K562 (cell line): ENCODE results near the gene SEH1L. TPM values are rescaled to one million over a fixed set of nuclear protein-coding genes. Genes with fewer than 3 reads are reported as not detected.
A peak's percentile ranks its signal among the peaks of the same experiment; 100 is the strongest.

Experiments
- ATF1 ChIP-seq, 2 experiments: fragments of 450-650 bp in 1 of 2; IDR thresholded peaks; 2 replicates each; pipeline ENCODE4 v1.6.1; 2016; ENCODE audit warnings: missing compliant biosample characterization in 1 of 2, missing genetic modification characterization in 1 of 2
- DNMT1 ChIP-seq: fragments of 450-650 bp; IDR thresholded peaks from 2 replicates; pipeline ENCODE4 v1.6.1; 2016; ENCODE audit warnings: antibody characterized with exemption, mild to moderate bottlenecking
- E2F6 ChIP-seq, 2 experiments: IDR thresholded peaks; 2 replicates each; pipeline ENCODE4 v1.6.1; 2011; ENCODE audit warnings: borderline replicate concordance in 1 of 2, control low read depth in 1 of 2, low read depth in 1 of 2, low read length in 1 of 2, mild to moderate bottlenecking in 1 of 2, mixed read lengths in 1 of 2, moderate library complexity in 1 of 2; ENCODE audit not compliant: insufficient read depth in 1 of 2, insufficient read length in 1 of 2, poor library complexity in 1 of 2, severe bottlenecking in 1 of 2; ENCODE audit errors: extremely low read depth in 1 of 2
- EGR1 ChIP-seq: fragments of 450-650 bp; conservative IDR thresholded peaks from 2 replicates; pipeline ENCODE4 v1.6.1; 2017; ENCODE audit warnings: mild to moderate bottlenecking
- FOXP1 ChIP-seq: sonication (generic); formaldehyde crosslinking; IDR thresholded peaks from 2 replicates; pipeline ENCODE4 v1.8.0; 2022; ENCODE audit warnings: mild to moderate bottlenecking, missing genetic modification reagents
- FUS ChIP-seq: fragments of 200-400 bp; formaldehyde crosslinking; optimal IDR thresholded peaks from 2 replicates; pipeline ENCODE3; 2017; ENCODE audit warnings: low read depth, low read length
- GTF2A2 ChIP-seq: IDR thresholded peaks from 2 replicates; pipeline ENCODE4 v1.6.1; 2016; ENCODE audit warnings: mild to moderate bottlenecking, missing genetic modification characterization, missing compliant biosample characterization
- MAFF ChIP-seq: IDR thresholded peaks from 2 replicates; pipeline ENCODE4 v1.6.1; 2012; ENCODE audit warnings: low read length, improper control_type of control experiment
- MTA3 ChIP-seq: fragments of 450-650 bp; formaldehyde crosslinking; IDR thresholded peaks from 2 replicates; pipeline ENCODE4 v1.6.1; 2017; ENCODE audit warnings: mild to moderate bottlenecking, borderline replicate concordance
- PHF8 ChIP-seq: fragments of 200-600 bp; sonication (generic); IDR thresholded peaks from 2 replicates; pipeline ENCODE4 v1.6.1; 2012; ENCODE audit warnings: mixed run types, mild to moderate bottlenecking, inconsistent platforms, low read length, moderate library complexity, borderline replicate concordance
- RFX1 ChIP-seq: fragments of 450-650 bp; IDR thresholded peaks from 2 replicates; pipeline ENCODE4 v1.6.1; 2016; ENCODE audit warnings: mild to moderate bottlenecking, moderate library complexity
- RNF2 ChIP-seq: sonication (generic); IDR thresholded peaks from 2 replicates; pipeline ENCODE4 v1.6.1; 2016
- SLC30A9 ChIP-seq: fragments of 250-450 bp; sonication (Bioruptor Pico); IDR thresholded peaks from 2 replicates; pipeline ENCODE4 v1.8.0; 2022; ENCODE audit warnings: mild to moderate bottlenecking, moderate library complexity
- STAT5B ChIP-seq: fragments of 250-450 bp; sonication (Bioruptor Pico); IDR thresholded peaks from 2 replicates; pipeline ENCODE4 v1.8.0; 2021; ENCODE audit warnings: mild to moderate bottlenecking, inconsistent platforms
- THRA ChIP-seq: fragments of 450-650 bp; IDR thresholded peaks from 2 replicates; pipeline ENCODE4 v1.6.1; 2017; ENCODE audit warnings: mild to moderate bottlenecking, moderate library complexity
- YY1 ChIP-seq, 3 experiments: IDR thresholded peaks; 2 replicates each; pipeline ENCODE4 v1.6.1; 2011; ENCODE audit warnings: low read length in 2 of 3, mild to moderate bottlenecking in 2 of 3, moderate library complexity in 2 of 3, borderline replicate concordance in 1 of 3, control low read depth in 1 of 3, low read depth in 1 of 3; ENCODE audit not compliant: insufficient read depth in 3 of 3, insufficient replicate concordance in 2 of 3, control insufficient read depth in 1 of 3, insufficient read length in 1 of 3; ENCODE audit errors: extremely low read depth in 1 of 3
- ZFPM2 ChIP-seq: fragments of 250-450 bp; sonication (Bioruptor Pico); IDR thresholded peaks from 2 replicates; pipeline ENCODE4 v1.5.1; 2022; ENCODE audit warnings: mild to moderate bottlenecking
- ZFX ChIP-seq: sonication (generic); formaldehyde crosslinking; IDR thresholded peaks from 2 replicates; pipeline ENCODE4 v1.8.0; 2022; ENCODE audit warnings: mild to moderate bottlenecking, missing genetic modification reagents, moderate library complexity
- ZNF253 ChIP-seq: fragments of 250-450 bp; sonication (Bioruptor Pico); conservative IDR thresholded peaks from 2 replicates; pipeline ENCODE4 v1.6.1; 2021; ENCODE audit warnings: mild to moderate bottlenecking
- ZNF384 ChIP-seq: IDR thresholded peaks from 2 replicates; pipeline ENCODE4 v1.6.1; 2012; ENCODE audit warnings: low read depth, low read length, improper control_type of control experiment
- ZNF583 ChIP-seq: fragments of 250-450 bp; sonication (Bioruptor Pico); IDR thresholded peaks from 2 replicates; pipeline ENCODE4 v1.4.0; 2020
- ZNF592 ChIP-seq: fragments of 450-650 bp; IDR thresholded peaks from 2 replicates; pipeline ENCODE4 v1.6.1; 2017; ENCODE audit warnings: antibody characterized with exemption, mild to moderate bottlenecking
- polyA plus RNA-seq, 8 experiments: library from polyadenylated mRNA; depleted of rRNA in 4 of 8; stranded (reverse) in 5 of 8; unstranded in 3 of 8; fragments of >200 nt; fragmentation: Nextera tagmentation in 2 of 8; fragmentation: Illumina TruSeq in 1 of 8; extraction: Ambion mirVana in 2 of 8; extraction: Trizol in 1 of 8; gene quantifications; 2 replicates each; pipeline versions ENCODE4 v1.2.1 to v1.2.3, GENCODE V29; 2011 to 2014; ENCODE audit warnings: inconsistent platforms in 1 of 8, missing spikeins in 1 of 8
- total RNA-seq, 7 experiments: library from RNA; depleted of rRNA in 6 of 7; stranded (reverse); fragments of >200 nt in 6 of 7; fragmentation: Illumina TruSeq in 2 of 7; extraction: Trizol in 2 of 7; gene quantifications; 2 replicates each; pipeline versions ENCODE4 v1.2.1 to v1.2.3, GENCODE V29; 2011 to 2021; ENCODE audit warnings: low replicate concordance in 1 of 7

SEH1L gene
- total and polyA plus RNA-seq, 9 of the 15 experiments (the other 6 are each of a cell fraction or from before 2014, with no cell fraction given) = 62.2 to 180 (median 108) TPM

DNA sequence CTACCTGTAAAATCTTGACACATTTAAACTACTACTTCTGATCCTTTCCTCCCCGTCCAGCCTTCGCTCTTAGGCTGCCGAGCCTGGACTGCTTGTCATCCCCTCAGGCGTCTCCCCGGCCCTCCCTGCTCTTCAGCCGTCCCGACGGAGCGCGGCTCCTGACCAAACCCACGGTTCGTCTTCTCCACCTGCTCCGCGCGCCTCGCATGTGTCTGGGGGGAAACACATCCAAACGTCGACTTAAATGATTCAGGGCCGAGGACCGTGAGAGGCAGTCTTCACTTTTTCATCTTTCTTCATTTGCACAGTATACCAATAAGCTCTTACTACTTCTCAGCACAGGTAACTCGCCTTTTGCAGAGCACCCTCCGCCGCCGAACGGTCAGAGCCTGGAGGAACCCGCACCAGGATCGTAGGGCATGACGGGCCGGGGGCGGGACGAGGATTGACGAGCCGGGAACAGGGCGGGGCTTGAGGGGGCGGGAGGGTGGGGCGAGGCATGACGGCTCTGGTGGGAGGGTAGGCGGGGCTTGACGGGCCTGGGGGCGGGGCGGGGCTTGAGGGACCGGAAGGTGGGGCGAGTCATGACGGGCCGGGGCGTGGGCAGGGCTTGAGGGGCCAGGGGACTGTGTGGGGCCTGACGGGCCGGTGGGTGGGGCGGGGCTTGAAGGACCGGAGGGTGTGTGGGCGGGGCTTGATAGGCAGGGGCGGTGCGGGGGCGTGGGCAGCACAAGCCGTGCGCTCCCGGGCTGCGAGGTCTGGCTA, at the start of gene SEH1L (continued):
- TF ChIP-seq THRA = no peak
- no peak for TF ChIP-seq ZNF384
- peak; percentile 67; the same call in 1 of the 2 replicates for TF ChIP-seq PHF8
- no peak for TF ChIP-seq GTF2A2 (tag)
- peak; percentile 23 for TF ChIP-seq MTA3
- peak; percentile 98; the same call in 1 of the 2 replicates for TF ChIP-seq EGR1
- TF ChIP-seq ATF1 (CRISPR knock-in tag; IDR thresholded peaks at IDR 0.05) = no peak
- peak; percentile 40; the same call in 1 of the 2 replicates for TF ChIP-seq ATF1 (tag; IDR thresholded peaks at IDR 0.05)
- no peak for TF ChIP-seq ZFPM2
- no peak for TF ChIP-seq DNMT1
- TF ChIP-seq RNF2 = 0 out of 2 replicates have a peak, but pooled peaks have one; percentile 7
- no peak for TF ChIP-seq SLC30A9 (CRISPR knock-in tag)
- peak in 1 of 3 experiments; percentile 35 for TF ChIP-seq YY1 (IDR thresholded peaks at IDR 0.05; ENCODE audit: borderline replicate concordance in 1 of 3, control insufficient read depth in 1 of 3, extremely low read depth in 1 of 3, insufficient read depth in 3 of 3, insufficient read length in 1 of 3, insufficient replicate concordance in 2 of 3, low read depth in 1 of 3, low read length in 2 of 3)
- no peak for TF ChIP-seq RFX1
- peak; percentile 58 to 72 for TF ChIP-seq E2F6 (IDR thresholded peaks at IDR 0.05; ENCODE audit: borderline replicate concordance in 1 of 2, extremely low read depth in 1 of 2, insufficient read depth in 1 of 2, insufficient read length in 1 of 2, low read depth in 1 of 2, low read length in 1 of 2, poor library complexity in 1 of 2, severe bottlenecking in 1 of 2)
- TF ChIP-seq ZNF592 = peak; percentile 67; the same call in 1 of the 2 replicates
- no peak for TF ChIP-seq FUS
- TF ChIP-seq ZNF583 (CRISPR knock-in tag) = no peak
- no peak for TF ChIP-seq MAFF
- TF ChIP-seq STAT5B = no peak
- no peak for TF ChIP-seq ZFX (CRISPR knock-in tag)
- peak; percentile 74 for TF ChIP-seq FOXP1 (CRISPR knock-in tag)
- no peak for TF ChIP-seq ZNF253 (CRISPR knock-in tag)
